Kasumi-1 (cell line): ENCODE results near the gene PDHB.

ENCODE experiments used
- DNase-seq, 2 experiments: peaks; one replicate each; lab custom pipeline; 2025; lab: John Stamatoyannopoulos, UW

PDHB gene

GRCh38 chr3:58403513-58404109, 30.0 kb downstream of the PDHB start:
- no peak for DNase-seq

GRCh38 chr3:58398669-58399333, 34.8 kb downstream of the PDHB start:
- no peak for DNase-seq

- DNase-seq, result no peak
Observed at GRCh38 chr3:58394339-58394738, 39.3 kb downstream of the PDHB start.

- DNase-seq, result no peak
Observed at GRCh38 chr3:58392181-58392580, 41.5 kb downstream of the PDHB start.

GRCh38 chr3:58391156-58391865, 42.3 kb downstream of the PDHB start:
- DNase-seq, result no peak

- peak; percentile 13 to 15 for DNase-seq
Observed at GRCh38 chr3:58388550-58389091, 45.0 kb downstream of the PDHB start.

GRCh38 chr3:58387650-58388546, 45.7 kb downstream of the PDHB start:
- no peak for DNase-seq

- peak; percentile 62 to 64 for DNase-seq
Observed at GRCh38 chr3:58386626-58387365, 46.8 kb downstream of the PDHB start.

- no peak for DNase-seq
Observed at GRCh38 chr3:58384381-58385090, 49.1 kb downstream of the PDHB start.

GRCh38 chr3:58383904-58384303, 49.7 kb downstream of the PDHB start:
- no peak for DNase-seq

GRCh38 chr3:58383476-58383875, 50.2 kb downstream of the PDHB start:
- DNase-seq, result no peak

GRCh38 chr3:58379351-58380073, 54.1 kb downstream of the PDHB start:
- DNase-seq, result no peak

GRCh38 chr3:58377750-58378149, 55.9 kb downstream of the PDHB start:
- no peak for DNase-seq
